OCI-LY3 (cell line): ENCODE results near the gene CHAD.
"Not testable (repeated sequence)": the region's sequence is repeated elsewhere in the genome, so short reads cannot be mapped to it uniquely, and the experiment has no call there.

Experiments
- H2AFZ ChIP-seq: fragments of 200-600, 300-600 bp; shearing (Covaris generic); 2 replicates; pipeline ENCODE4 v1.6.0; 2014; ENCODE audit warnings: antibody characterized with exemption, low read depth, low read length
- H3K27ac ChIP-seq: fragments of 200-600, 300-600 bp; sonication (generic); 2 replicates; pipeline ENCODE4 v1.5.1; 2014; ENCODE audit warnings: mild to moderate bottlenecking, low read length, moderate library complexity, mixed read lengths
- H3K27me3 ChIP-seq: fragments of 200-600, 300-600 bp; sonication (generic); 2 replicates; pipeline ENCODE4 v1.6.1; 2014; ENCODE audit warnings: low read depth, low read length, mixed read lengths
- H3K36me3 ChIP-seq: fragments of 200-600, 300-600 bp; sonication (generic); replicated peaks from 2 replicates; pipeline ENCODE3; 2014; ENCODE audit warnings: low read depth, low read length, mixed read lengths
- H3K4me1 ChIP-seq: fragments of 300-600, 200-600 bp; sonication (generic); 2 replicates; pipeline ENCODE4 v1.6.1; 2014; ENCODE audit warnings: low read length, mixed read lengths
- H3K4me2 ChIP-seq: fragments of 200-600, 300-600 bp; sonication (generic); 2 replicates; pipeline ENCODE4 v1.6.1; 2014; ENCODE audit warnings: low read length, mixed read lengths
- H3K4me3 ChIP-seq: fragments of 300-600, 200-600 bp; sonication (generic); 2 replicates; pipeline ENCODE4 v1.5.1; 2014; ENCODE audit warnings: antibody characterized with exemption, mild to moderate bottlenecking, low read length, moderate library complexity
- H3K79me2 ChIP-seq: fragments of 300-600, 200-600 bp; shearing (Covaris generic); 2 replicates; pipeline ENCODE4 v1.6.1; 2014; ENCODE audit warnings: mild to moderate bottlenecking, low read length, mixed read lengths
- H3K9ac ChIP-seq: fragments of 300-600, 200-600 bp; shearing (Covaris generic); 2 replicates; pipeline ENCODE4 v1.6.0; 2014; ENCODE audit warnings: mild to moderate bottlenecking, low read length, moderate library complexity
- H3K9me3 ChIP-seq: fragments of 200-600, 300-600 bp; shearing (Covaris generic); 2 replicates; pipeline ENCODE4 v1.6.1; 2014; ENCODE audit warnings: low read length, mixed read lengths; ENCODE audit not compliant: insufficient read depth
- H4K20me1 ChIP-seq: fragments of 200-600, 300-600 bp; sonication (generic); 2 replicates; pipeline ENCODE4 v1.6.1; 2016; ENCODE audit warnings: low read length, mixed read lengths; ENCODE audit not compliant: insufficient read depth
- CTCF ChIP-seq: fragments of 200-600, 300-600 bp; sonication (generic); IDR thresholded peaks from 2 replicates; pipeline ENCODE4 v1.5.1; 2014; ENCODE audit warnings: antibody characterized with exemption, low read length, low read depth
- EZH2phosphoT487 ChIP-seq: fragments of 200-600 bp; shearing (Covaris generic); IDR thresholded peaks from 2 replicates; pipeline ENCODE4 v1.6.1; 2018; ENCODE audit warnings: antibody characterized with exemption, mixed run types, low read depth

CHAD gene

DNA sequence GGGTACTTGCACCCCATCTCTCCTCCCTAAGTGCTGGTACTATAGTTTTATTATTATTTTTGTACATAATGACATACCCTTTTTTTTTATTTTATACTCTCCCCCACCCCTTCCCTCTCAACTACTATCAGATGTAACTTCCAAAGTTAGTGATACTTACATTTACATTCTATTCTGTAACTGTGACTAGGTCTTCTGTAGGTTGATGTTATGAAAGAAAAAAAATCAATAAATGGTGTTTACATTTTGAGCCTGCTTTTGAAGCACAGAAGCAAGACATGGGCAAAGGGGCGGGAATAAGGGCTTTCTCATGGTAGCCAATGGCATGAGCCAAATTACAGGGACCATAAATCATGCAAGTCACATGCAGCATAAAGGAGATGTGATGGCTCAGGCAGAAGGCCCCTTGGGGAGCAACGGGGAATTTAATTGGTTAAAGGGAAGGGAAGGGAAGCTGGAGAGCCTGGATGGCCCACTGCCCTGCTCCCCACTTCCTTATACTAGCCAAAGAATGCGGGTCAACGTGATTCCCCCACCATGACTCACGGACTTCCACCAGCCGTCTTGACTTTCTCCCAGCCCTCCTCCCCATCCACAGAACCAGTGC, 45.0 kb downstream of the CHAD start:
- H3K27ac ChIP-seq: no peak overlapping the region
- peaks cover 4% of the 10 kb centered on the region; the same call in 1 of the 2 replicates for H3K9me3 ChIP-seq
- H3K4me3 ChIP-seq: no peak overlapping the region
- H3K4me2 ChIP-seq: peak overlapping the region; percentile 98
- peaks cover 52% of the 10 kb centered on the region for H3K4me1 ChIP-seq
- H3K27me3 ChIP-seq: no peaks in the 10 kb centered on the region
- no peak overlapping the region for H2AFZ ChIP-seq
- no peak for TF ChIP-seq CTCF
- TF ChIP-seq EZH2phosphoT487: no peak
- H3K79me2 ChIP-seq: peaks cover 24% of the 10 kb centered on the region
- H3K36me3 ChIP-seq: no peaks in the 10 kb centered on the region
- no peak overlapping the region for H3K9ac ChIP-seq
- H4K20me1 ChIP-seq: no peaks in the 10 kb centered on the region

DNA sequence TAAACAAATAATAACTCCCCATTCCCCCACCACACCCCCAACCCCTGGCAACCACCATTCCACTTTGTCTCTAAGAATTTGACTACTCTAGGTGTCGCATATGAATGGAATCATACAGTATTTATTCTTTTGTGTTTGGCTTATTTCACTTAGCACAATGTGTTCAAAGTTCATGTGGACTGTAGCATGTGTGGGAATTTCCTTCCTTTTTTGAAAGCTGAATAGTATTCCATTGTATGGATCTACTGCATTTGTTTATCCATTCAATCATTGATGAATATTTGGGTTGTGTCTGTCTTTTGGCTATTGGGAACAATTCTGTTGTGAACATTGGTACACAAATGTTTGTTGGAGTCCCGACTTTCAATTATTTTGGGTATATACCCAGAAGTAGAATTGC, 45.9 kb downstream of the CHAD start:
- H3K79me2 ChIP-seq: peaks cover 19% of the 10 kb centered on the region
- no peak overlapping the region for H2AFZ ChIP-seq
- no peaks in the 10 kb centered on the region for H4K20me1 ChIP-seq
- peaks cover 4% of the 10 kb centered on the region; the same call in 1 of the 2 replicates for H3K9me3 ChIP-seq
- H3K36me3 ChIP-seq: no peaks in the 10 kb centered on the region
- H3K4me3 ChIP-seq: no peak overlapping the region
- H3K27ac ChIP-seq: no peak overlapping the region
- TF ChIP-seq EZH2phosphoT487: no peak
- no peak for TF ChIP-seq CTCF
- H3K4me1 ChIP-seq: peaks cover 49% of the 10 kb centered on the region
- H3K4me2 ChIP-seq: no peak overlapping the region
- no peak overlapping the region for H3K9ac ChIP-seq
- no peaks in the 10 kb centered on the region for H3K27me3 ChIP-seq

GRCh38 chr17:50421308-50422051, 47.2 kb downstream of the CHAD start:
- Histone ChIP-seq H3K4me3 (peak overlapping the region; percentile 67), H3K36me3 (no peaks in the 10 kb centered on the region), H3K9ac (peak overlapping the region; percentile 76), H3K4me2 (peak overlapping the region; percentile 85), H4K20me1 (no peaks in the 10 kb centered on the region), H3K27me3 (no peaks in the 10 kb centered on the region), H3K4me1 (peaks cover 50% of the 10 kb centered on the region), H3K79me2 (peaks cover 7% of the 10 kb centered on the region), H3K9me3 (peaks cover 4% of the 10 kb centered on the region; the same call in 1 of the 2 replicates), H2AFZ (peak overlapping the region; percentile 84), H3K27ac (peak overlapping the region; percentile 96)
- TF ChIP-seq EZH2phosphoT487 (no peak), CTCF (no peak)

DNA sequence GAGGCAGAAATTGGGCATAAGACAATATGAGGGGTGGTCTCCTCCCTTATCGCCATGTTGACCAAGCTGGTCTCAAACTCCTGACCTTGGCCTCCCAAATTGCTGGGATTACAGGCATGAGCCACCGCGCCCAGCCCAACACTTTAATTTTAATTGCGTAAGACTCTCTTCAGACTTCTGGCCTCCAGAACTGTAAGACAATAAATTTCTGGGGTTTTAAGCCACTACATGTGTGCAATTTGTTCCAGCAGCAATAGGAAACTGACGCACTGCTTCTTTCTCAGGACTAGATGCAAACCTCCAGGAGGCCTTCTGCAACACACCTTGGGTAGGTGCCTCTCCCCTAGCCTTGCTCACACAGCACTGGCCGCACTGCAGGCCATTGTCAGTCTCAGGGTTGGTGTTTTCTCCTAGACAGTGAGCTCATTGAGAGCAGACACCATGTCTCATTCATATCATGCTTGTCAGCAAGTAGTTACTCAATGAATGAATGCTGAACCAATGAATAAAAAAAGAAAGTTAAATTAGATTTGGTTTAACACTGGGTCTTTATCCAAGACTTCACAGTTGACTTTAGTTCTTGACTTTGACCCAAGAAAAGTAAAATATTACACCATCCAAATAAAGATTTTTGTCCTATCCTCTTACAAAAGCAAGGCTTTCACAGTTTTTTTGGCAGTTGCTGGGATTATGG, 48.1 kb downstream of the CHAD start:
- Histone ChIP-seq H2AFZ (no peak overlapping the region), H3K36me3 (no peaks in the 10 kb centered on the region), H3K4me3 (peak overlapping the region; percentile 39), H3K27ac (peak overlapping the region; percentile 96), H3K9ac (peak overlapping the region; percentile 76; the same call in 1 of the 2 replicates), H4K20me1 (no peaks in the 10 kb centered on the region), H3K4me2 (peak overlapping the region; percentile 85), H3K79me2 (peaks cover under 1% of the 10 kb centered on the region; the same call in 1 of the 2 replicates), H3K9me3 (peaks cover 4% of the 10 kb centered on the region; the same call in 1 of the 2 replicates), H3K27me3 (no peaks in the 10 kb centered on the region), H3K4me1 (peaks cover 50% of the 10 kb centered on the region)
- no peak for TF ChIP-seq CTCF
- no peak for TF ChIP-seq EZH2phosphoT487

DNA sequence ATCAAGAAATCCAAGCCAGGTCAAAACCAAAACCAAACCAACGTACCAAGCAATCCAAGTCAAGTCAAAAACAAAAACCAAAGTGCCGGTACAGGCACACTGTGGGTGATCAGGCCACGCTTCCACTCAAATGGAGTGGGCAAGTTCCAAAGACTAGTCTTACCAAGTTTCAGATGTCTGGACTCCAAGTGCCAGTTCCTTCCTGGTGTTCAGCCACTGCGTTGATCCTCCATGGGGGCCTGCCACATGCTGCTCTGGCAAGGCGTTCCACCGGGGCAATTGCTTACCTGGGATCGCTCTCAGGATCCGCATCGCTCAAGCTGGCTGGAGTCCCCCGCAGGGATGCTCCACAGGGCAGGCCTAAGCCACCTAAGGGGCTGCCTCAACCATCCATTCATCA, 49.1 kb downstream of the CHAD start:
- H3K4me3 ChIP-seq, H3K4me2 ChIP-seq, H3K36me3 ChIP-seq, H2AFZ ChIP-seq, H3K79me2 ChIP-seq, H3K9me3 ChIP-seq, H3K27ac ChIP-seq, H3K9ac ChIP-seq, H4K20me1 ChIP-seq, H3K27me3 ChIP-seq: not testable (repeated sequence)
- peaks cover 40% of the 10 kb centered on the region for H3K4me1 ChIP-seq
